ENCODE measurements around the gene STPG1.

The STPG1 gene

DNA sequence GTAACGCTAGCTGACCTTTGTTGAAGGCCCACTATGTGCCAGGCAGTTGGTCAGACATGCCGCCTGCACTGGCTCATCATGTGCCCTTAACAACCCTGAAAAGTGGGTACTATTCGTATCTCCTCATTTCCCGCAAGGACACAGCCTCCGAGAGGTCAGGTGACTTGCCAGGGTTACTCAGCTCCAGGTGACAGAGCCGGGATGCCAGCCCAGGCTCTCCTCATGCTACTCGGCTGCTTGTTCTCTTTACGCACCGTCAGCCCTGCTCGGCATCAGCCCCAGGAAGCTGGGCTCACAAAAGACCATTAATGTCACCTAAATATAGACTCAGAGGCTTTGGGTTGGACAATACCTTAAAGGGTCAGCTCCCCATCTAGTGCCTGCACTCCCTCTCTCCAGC, 65.4 kb downstream of the STPG1 start:
- no peak for TF ChIP-seq Cebpa-rat (IDR thresholded peaks at IDR 0.05)
- Histone ChIP-seq H3K27ac (no peak overlapping the region), H3K9ac (no peak overlapping the region), H3K9me3 (no peaks in the 10 kb centered on the region), H3K4me2 (peak overlapping the region; percentile 49), H3K4me1 (peaks cover 35% of the 10 kb centered on the region), H4K20me1 (no peaks in the 10 kb centered on the region; the same call in 1 of the 2 replicates), H3K36me3 (no peaks in the 10 kb centered on the region), H3K4me3 (no peak overlapping the region), H3K27me3 (no peaks in the 10 kb centered on the region)

DNA sequence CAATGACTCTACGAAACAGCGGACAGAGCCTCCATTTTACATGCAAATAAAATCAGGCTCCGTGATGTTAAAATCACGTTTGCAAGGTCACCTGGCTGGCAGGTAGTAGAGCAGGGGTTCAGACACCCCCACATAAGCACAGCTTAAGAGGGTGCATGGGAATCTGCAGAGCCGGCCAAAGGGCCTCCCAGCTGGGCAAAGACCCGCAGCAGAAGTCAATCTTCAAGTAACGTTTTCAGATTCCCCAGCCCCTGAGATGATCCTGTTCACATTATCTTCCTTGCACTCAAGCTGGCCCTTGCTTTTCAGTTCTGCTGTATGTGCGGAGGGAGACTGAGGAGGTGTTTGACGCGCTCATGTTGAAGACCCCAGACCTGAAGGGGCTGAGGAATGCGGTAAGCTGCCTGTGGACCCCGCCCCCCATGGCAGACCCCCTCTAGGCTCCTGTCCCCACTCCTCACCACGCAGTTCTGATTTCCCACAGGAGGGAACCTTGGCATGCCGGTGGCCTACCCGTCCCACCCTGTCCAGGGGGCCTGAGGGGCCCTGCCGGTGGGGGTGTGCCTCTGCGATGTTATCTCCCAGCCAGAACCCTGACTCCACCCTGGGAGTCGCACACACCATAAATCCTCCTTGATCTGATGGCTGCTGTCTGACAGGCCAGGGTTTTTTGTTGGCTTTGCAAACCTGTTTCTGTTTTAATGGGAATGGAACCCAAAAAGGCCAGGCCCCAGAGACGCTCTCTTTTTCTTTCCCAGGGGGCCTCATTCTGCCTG, 66.2 kb downstream of the STPG1 start:
- Histone ChIP-seq H3K9me3 (no peaks in the 10 kb centered on the region), H3K27ac (no peak overlapping the region), H4K20me1 (no peaks in the 10 kb centered on the region; the same call in 1 of the 2 replicates), H3K4me1 (peaks cover 33% of the 10 kb centered on the region), H3K27me3 (no peaks in the 10 kb centered on the region; the same call in 1 of the 2 replicates), H3K9ac (no peak overlapping the region), H3K4me2 (peak overlapping the region; percentile 49), H3K36me3 (no peaks in the 10 kb centered on the region), H3K4me3 (no peak overlapping the region)
- TF ChIP-seq Cebpa-rat (IDR thresholded peaks at IDR 0.05), result no peak

DNA sequence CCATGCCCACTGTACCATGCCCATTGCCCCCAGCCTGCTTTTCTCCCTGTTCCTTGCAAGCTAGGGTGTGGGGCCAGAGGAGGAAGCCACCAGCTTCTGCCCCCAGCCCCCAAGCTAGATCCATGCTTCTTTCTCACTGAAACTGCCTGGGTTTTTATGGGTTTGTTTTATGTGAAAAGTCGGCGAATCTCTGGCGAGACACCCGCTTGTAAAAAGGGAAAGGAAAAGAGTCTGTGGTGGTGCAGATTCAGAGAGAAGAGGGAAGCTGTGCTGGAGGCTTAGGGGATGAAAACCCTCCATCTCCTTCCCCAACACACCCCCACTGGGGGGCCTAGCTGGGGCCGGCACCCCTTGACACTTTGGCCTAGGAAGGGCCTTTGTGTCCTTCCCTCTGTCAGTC, 68.2 kb downstream of the STPG1 start:
- no peaks in the 10 kb centered on the region for H3K9me3 ChIP-seq
- TF ChIP-seq Cebpa-rat (IDR thresholded peaks at IDR 0.05), result no peak
- H3K27ac ChIP-seq, result no peak overlapping the region
- no peak overlapping the region for H3K4me3 ChIP-seq
- no peaks in the 10 kb centered on the region; the same call in 1 of the 2 replicates for H3K27me3 ChIP-seq
- H3K4me1 ChIP-seq, result peaks cover 37% of the 10 kb centered on the region
- no peaks in the 10 kb centered on the region for H3K36me3 ChIP-seq
- peaks cover 9% of the 10 kb centered on the region; the same call in 1 of the 2 replicates for H4K20me1 ChIP-seq
- no peak overlapping the region for H3K4me2 ChIP-seq
- no peak overlapping the region for H3K9ac ChIP-seq

DNA sequence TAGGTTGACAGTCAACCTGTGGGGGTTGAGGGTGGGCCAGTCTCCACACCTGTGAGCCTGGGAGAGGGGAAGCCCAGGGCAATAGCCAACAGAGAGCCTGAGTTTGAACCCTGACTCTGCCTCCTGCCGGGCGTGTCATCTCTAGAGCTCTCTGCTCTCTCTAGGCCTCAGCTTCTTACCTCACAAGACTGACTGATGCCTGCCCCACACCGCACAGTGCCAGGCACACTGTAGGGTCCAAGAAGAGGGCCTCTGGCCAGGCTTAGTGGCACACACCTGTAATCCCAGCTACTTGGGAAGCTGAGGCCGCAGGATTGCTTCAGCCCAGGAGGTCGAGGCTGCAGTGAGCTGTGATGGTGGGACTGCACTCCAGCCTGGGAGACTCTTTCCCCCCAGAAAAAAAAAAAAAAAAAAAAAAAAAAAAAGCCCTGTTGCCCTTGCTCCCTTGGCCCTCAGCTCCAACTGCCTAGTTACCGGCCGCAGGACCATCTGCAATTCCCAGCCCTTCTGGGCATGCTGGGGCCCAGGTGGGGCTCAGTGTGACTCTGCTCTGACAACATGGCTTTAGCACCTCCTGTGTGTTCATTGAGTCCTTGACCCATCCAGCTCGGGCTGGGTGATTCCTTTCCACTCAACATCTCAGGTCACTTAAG, 69.4 kb downstream of the STPG1 start:
- no peak overlapping the region for H3K4me3 ChIP-seq
- no peak overlapping the region for H3K4me2 ChIP-seq
- no peak overlapping the region for H3K9ac ChIP-seq

DNA sequence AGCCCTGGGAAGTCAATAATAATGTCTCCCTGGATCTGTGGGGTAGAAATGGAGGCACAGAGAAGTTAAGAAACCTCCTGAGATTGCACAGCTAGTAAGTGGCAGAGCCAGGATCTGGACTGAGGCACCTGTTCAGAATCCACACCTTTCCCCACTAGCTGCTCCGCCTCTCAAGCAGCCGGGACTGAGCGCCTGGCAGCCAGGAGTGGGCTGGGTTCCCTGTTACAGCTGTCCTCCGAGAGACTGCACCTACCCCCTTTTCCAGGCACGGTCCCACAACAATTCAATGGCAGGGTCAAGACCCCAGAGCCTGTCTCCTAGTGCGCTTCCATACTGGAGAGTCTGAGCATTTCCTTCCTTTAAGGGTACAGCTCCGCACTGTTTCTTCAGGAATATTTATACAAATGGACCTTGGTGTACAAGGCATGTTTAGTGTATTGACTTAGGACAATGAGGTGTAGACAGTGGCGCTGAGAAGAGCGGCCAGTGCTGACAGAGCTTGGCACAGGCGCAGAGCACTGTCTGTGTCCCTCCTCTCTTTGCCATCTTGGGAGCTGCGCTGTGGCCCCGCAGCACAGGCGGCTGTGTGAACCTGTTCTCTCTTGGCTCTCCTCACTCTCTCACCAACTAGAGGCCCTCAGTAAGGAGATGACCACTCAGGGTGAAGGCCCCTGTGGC, 70.0 kb downstream of the STPG1 start:
- H3K4me2 ChIP-seq, result no peak overlapping the region
- no peak overlapping the region for H3K27ac ChIP-seq
- H3K9ac ChIP-seq, result no peak overlapping the region
- H3K9me3 ChIP-seq, result no peaks in the 10 kb centered on the region
- no peaks in the 10 kb centered on the region; the same call in 1 of the 2 replicates for H3K27me3 ChIP-seq
- H3K4me1 ChIP-seq, result peaks cover 40% of the 10 kb centered on the region
- H3K4me3 ChIP-seq, result no peak overlapping the region
- no peak for TF ChIP-seq Cebpa-rat (IDR thresholded peaks at IDR 0.05)
- H3K36me3 ChIP-seq, result no peaks in the 10 kb centered on the region
- peaks cover 11% of the 10 kb centered on the region; the same call in 1 of the 2 replicates for H4K20me1 ChIP-seq

More for the DNA sequence above, 69.4 kb downstream of the STPG1 start:
- H3K9me3 ChIP-seq, result no peaks in the 10 kb centered on the region
- no peaks in the 10 kb centered on the region; the same call in 1 of the 2 replicates for H3K27me3 ChIP-seq
- TF ChIP-seq Cebpa-rat (IDR thresholded peaks at IDR 0.05), result no peak
- H3K27ac ChIP-seq, result no peak overlapping the region
- peaks cover 11% of the 10 kb centered on the region; the same call in 1 of the 2 replicates for H4K20me1 ChIP-seq
- peaks cover 40% of the 10 kb centered on the region for H3K4me1 ChIP-seq
- H3K36me3 ChIP-seq, result no peaks in the 10 kb centered on the region

DNA sequence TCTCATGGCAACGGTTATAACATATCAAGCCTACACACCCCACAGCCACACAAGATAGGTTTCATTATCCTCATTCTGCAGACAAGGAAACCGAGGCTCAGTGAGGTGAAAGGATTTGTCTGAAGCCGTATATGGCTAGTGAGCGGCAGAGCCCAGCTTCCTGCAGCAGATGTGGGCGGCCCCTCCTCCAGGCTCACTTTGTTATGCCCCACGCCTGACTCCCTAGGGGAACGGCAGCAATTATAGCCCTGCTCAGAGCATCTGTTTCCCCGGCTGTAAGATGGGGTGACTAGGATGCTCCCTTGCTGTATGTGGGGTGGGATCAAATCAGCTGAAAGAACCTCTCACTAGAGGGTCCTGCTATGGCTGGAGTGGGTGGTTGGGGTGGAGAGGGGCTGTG, 72.3 kb downstream of the STPG1 start:
- Histone ChIP-seq H4K20me1 (peaks cover 11% of the 10 kb centered on the region; the same call in 1 of the 2 replicates), H3K4me3 (no peak overlapping the region), H3K27me3 (no peaks in the 10 kb centered on the region; the same call in 1 of the 2 replicates), H3K36me3 (no peaks in the 10 kb centered on the region), H3K4me2 (peak overlapping the region; percentile 64), H3K4me1 (peaks cover 26% of the 10 kb centered on the region), H3K27ac (no peak overlapping the region), H3K9me3 (no peaks in the 10 kb centered on the region), H3K9ac (no peak overlapping the region)
- TF ChIP-seq Cebpa-rat (IDR thresholded peaks at IDR 0.05), result no peak

DNA sequence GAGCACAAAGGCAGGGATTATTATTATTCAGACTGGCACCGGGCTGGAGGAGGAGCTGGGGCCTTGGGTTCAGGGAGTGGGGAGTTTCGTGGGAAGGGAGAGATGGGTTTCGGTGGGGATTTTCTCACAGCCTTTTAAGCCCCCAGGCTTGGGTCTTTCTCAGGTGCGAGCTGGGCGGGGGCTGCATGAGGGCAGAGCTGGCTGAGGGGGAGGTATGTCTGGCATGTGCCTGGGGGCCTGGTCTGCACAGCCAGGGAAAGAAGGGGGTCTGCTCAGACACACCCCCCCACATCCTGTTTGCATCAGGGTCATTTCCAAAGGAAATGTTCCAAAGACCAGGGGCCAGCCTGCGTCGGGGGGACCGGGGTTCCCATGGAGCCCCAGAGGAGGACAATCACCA, 72.8 kb downstream of the STPG1 start:
- no peak for TF ChIP-seq Cebpa-rat (IDR thresholded peaks at IDR 0.05)
- Histone ChIP-seq H3K4me2 (peak overlapping the region; percentile 64), H3K36me3 (no peaks in the 10 kb centered on the region), H3K9ac (no peak overlapping the region), H3K4me1 (peaks cover 26% of the 10 kb centered on the region), H3K4me3 (no peak overlapping the region), H3K27ac (no peak overlapping the region), H3K9me3 (no peaks in the 10 kb centered on the region), H3K27me3 (no peaks in the 10 kb centered on the region; the same call in 1 of the 2 replicates), H4K20me1 (peaks cover 16% of the 10 kb centered on the region; the same call in 1 of the 2 replicates)

DNA sequence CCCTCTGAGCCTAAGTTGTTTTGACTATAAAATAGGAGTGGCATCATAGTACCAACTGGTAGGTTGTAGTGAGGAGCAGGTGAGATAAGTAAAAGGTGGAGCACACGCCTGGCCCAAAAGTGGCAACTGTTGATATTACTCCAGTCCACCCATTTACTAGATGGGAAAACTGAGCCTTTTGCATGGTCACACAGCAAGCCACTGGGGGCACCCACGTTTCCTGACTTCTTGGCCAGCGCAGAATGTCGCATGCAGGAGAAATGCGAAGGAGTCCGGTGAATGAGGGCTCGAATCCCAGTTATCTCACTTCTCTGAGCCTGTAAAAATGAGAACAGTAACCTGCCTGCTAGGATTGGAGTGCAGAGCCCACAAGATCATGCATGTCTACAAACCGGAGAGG, 73.6 kb downstream of the STPG1 start:
- H4K20me1 ChIP-seq, result peaks cover 17% of the 10 kb centered on the region; the same call in 1 of the 2 replicates
- no peak overlapping the region for H3K4me2 ChIP-seq
- no peaks in the 10 kb centered on the region for H3K36me3 ChIP-seq
- no peaks in the 10 kb centered on the region; the same call in 1 of the 2 replicates for H3K27me3 ChIP-seq
- no peak overlapping the region for H3K27ac ChIP-seq
- H3K9me3 ChIP-seq, result no peaks in the 10 kb centered on the region
- no peak for TF ChIP-seq Cebpa-rat (IDR thresholded peaks at IDR 0.05)
- H3K4me3 ChIP-seq, result no peak overlapping the region
- no peak overlapping the region for H3K9ac ChIP-seq
- peaks cover 34% of the 10 kb centered on the region for H3K4me1 ChIP-seq

DNA sequence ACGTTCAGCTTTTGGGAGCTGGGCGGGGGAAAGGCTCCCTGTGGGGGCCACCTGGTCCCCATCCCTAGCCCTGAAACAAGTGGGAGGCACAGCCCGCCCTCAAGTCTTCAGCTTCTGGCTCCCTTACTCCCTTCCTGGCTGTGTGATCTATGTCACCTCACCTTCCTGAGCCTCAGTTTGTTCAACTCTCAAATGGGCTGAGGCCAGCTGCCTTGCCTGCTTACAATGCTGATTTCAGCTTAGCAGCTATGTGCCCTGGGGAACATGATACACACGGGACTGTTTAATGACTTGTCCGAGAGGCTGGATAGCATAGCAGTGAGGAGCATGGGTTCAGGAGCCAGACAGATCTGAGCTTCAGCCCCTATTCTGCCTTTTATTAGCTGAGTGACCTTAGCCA, 75.1 kb downstream of the STPG1 start:
- Histone ChIP-seq H3K4me1 (peaks cover 47% of the 10 kb centered on the region), H3K9me3 (no peaks in the 10 kb centered on the region), H3K36me3 (no peaks in the 10 kb centered on the region), H3K4me2 (no peak overlapping the region), H4K20me1 (peaks cover 17% of the 10 kb centered on the region; the same call in 1 of the 2 replicates), H3K27me3 (no peaks in the 10 kb centered on the region; the same call in 1 of the 2 replicates), H3K27ac (no peak overlapping the region), H3K4me3 (no peak overlapping the region), H3K9ac (no peak overlapping the region)
- no peak for TF ChIP-seq Cebpa-rat (IDR thresholded peaks at IDR 0.05)

Data from BLaER1 (cell line).